ENCODE measurements around the gene UBA52.
A peak's percentile ranks its signal among the peaks of the same experiment; 100 is the strongest.
"Not testable (repeated sequence)": the region's sequence is repeated elsewhere in the genome, so short reads cannot be mapped to it uniquely, and the experiment has no call there.

Gene UBA52

DNA sequence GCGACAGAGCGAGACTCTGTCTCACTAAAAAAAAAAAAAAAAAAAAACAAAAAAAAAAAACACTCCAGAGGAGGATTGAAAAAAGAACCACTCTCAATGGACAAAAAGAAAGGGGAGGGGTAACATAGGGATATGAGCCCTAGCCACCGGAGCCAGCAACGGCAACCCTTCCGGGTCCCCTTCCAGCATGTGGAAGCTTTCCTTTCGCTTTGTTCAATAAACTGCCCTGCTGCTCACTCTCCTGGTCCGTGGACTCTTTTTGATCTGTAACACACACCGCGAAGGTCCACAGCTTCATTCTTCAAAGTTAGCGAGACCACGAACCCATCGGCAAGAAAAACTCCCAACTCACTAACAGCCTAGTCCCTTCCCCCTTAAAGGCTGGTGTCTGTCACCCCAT is 15.9 kb downstream of the UBA52 start:
- Histone ChIP-seq H3K9ac (ENCODE audit: low read length) (no peak overlapping the region), H3K9me3 (ENCODE audit: control insufficient read depth, insufficient read depth, low read depth, low read length) (no peaks in the 10 kb centered on the region), H3K27ac (ENCODE audit: low read depth, low read length) (no peak overlapping the region), H3K4me1 (ENCODE audit: control insufficient read depth, insufficient read depth, low read length) (peaks cover 12% of the 10 kb centered on the region), H3K36me3 (ENCODE audit: control insufficient read depth, insufficient read depth, low read length) (peaks cover 5% of the 10 kb centered on the region), H3K4me3 (ENCODE audit: low read depth, low read length) (peak overlapping the region; percentile 96; the same call in 1 of the 2 replicates), H3K27me3 (ENCODE audit: control insufficient read depth, insufficient read depth, low read length) (no peaks in the 10 kb centered on the region)

DNA sequence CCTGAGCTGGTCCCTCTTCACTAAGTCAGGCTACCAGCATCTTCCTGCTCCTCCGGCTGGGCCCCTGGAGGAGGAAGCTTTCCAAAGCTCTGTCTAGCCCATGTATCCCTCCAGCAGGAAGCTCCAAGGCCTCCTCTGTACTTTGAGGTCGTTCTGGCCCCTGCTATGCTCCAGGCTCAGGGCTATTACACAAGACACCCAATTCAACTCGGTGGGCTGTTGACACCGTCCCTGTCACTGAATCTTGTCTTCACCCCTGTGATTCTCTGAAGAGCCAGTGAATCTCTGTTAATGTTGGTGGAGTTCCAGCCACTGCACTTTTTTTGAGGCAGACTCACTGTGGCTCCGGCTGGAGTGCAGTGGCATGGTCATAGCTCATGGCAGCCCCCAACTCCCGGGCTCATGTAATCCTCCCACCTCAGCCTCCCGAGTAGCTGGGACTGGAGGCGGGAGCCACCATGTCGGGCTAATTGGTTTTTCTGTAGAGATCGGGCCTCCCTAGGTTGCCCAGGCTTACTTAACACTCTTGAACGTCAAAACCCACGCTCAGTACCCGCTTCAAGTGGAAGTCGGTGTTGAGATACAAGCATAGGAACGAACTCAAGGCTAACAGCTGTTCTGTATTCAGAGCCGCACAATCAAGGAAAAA is 16.4 kb downstream of the UBA52 start:
- no peaks in the 10 kb centered on the region for H3K27me3 ChIP-seq (ENCODE audit: control insufficient read depth, insufficient read depth, low read length)
- H3K4me3 ChIP-seq (ENCODE audit: low read depth, low read length) = peak overlapping the region; percentile 96
- H3K9me3 ChIP-seq (ENCODE audit: control insufficient read depth, insufficient read depth, low read depth, low read length) = no peaks in the 10 kb centered on the region
- H3K9ac ChIP-seq (ENCODE audit: low read length) = peak overlapping the region; percentile 95
- H3K4me1 ChIP-seq (ENCODE audit: control insufficient read depth, insufficient read depth, low read length) = peaks cover 15% of the 10 kb centered on the region
- peaks cover 5% of the 10 kb centered on the region for H3K36me3 ChIP-seq (ENCODE audit: control insufficient read depth, insufficient read depth, low read length)
- peak overlapping the region; percentile 95; the same call in 1 of the 2 replicates for H3K27ac ChIP-seq (ENCODE audit: low read depth, low read length)

DNA sequence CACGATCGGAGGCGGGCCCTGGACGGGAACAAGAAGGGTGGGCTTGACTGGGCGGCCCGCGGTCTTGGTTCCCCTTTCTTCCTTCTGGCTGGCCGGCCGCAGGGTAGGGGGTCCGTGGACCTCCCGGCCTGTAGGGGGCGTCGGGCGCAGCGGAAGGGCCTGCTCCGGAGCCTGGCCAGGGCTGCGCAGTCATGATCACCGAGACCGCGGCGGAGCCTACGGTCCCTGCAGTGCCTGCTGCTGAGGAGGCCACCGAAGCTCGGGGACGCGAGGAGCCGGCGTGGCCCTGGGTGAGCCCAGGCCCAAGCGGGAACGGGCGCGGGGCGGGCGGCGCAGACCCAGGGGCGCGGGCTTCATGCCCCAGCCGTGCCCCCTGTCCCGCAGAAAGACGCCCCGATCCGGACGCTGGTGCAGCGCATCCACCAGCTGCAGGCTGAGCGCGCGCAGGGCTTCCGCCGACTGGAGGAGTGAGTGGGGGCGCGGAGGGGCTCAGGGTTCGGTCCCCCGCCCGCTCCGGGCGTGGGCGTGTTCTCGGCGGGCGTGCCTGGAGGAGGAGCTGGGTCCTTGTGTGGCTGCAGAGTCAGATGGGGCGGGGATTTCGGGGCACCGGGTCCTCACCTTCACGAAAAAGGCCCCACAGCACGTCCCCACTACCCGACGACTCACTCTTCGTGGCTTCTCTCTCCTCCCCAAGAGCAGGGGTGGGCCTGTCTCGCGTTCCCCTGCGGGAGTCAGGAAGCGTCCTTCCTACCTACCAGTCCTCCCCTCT is 17.1 kb downstream of the UBA52 start, which contains the start of gene REX1BD:
TSS of gene REX1BD (plus strand) at position 188 of the 769 bp plus-strand sequence. CDS start at position 192, 4 bp downstream.
- Histone ChIP-seq H3K27me3 (ENCODE audit: control insufficient read depth, insufficient read depth, low read length) (no peaks in the 10 kb centered on the region), H3K9me3 (ENCODE audit: control insufficient read depth, insufficient read depth, low read depth, low read length) (no peaks in the 10 kb centered on the region), H3K36me3 (ENCODE audit: control insufficient read depth, insufficient read depth, low read length) (peaks cover 5% of the 10 kb centered on the region), H3K27ac (ENCODE audit: low read depth, low read length) (peak within 1 kb of the TSS; percentile 95), H3K4me1 (ENCODE audit: control insufficient read depth, insufficient read depth, low read length) (peaks cover 20% of the 10 kb centered on the region), H3K4me3 (ENCODE audit: low read depth, low read length) (peak within 1 kb of the TSS; percentile 96), H3K9ac (ENCODE audit: low read length) (peak within 1 kb of the TSS; percentile 95)

DNA sequence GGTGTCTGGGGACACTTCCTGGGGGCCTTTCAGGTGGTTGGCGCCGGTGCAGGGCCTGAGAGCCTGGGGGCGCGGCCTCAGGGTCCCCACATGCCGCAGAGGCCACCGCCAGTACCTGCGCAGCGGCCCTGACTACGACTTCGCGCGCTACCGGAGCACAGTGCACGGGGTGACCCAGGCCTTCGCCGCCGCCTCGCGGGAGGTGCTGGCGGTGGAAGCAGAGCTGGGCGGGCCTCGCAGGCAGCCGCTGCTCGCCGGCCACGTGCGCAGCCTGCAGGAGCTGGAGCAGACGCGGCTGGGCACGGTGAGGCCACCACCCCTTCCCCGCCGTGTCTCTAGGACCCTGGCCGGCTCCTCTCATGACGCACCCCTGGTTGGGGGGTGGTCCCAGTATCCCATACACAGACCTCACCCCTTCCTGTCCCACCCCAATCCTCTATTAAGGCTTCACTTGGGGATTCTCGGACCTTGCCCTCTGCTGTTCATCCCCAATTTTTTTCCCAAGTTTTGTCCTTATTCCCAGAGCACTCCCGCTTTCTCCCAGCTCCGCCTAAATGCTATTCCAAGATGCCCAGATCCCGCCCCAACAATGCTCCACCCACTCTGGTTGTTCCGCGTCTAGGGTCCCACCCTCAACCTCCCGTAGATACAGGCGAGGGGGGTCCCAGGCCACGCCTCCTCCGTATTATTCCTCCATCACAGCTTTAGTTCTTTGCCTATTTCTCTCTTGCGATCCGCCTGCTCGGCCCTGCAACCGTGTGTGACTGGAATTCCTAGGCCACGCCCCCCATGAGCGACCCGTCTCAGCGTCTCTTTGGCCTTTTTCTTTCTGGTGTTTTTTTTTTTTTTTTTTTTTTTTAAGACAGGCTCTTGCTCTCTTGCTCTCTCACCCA is 18.0 kb downstream of the UBA52 start:
- Histone ChIP-seq H3K4me1 (ENCODE audit: control insufficient read depth, insufficient read depth, low read length) (peaks cover 21% of the 10 kb centered on the region), H3K9ac (ENCODE audit: low read length) (peak overlapping the region; percentile 95), H3K27me3 (ENCODE audit: control insufficient read depth, insufficient read depth, low read length) (no peaks in the 10 kb centered on the region), H3K36me3 (ENCODE audit: control insufficient read depth, insufficient read depth, low read length) (peaks cover 5% of the 10 kb centered on the region), H3K4me3 (ENCODE audit: low read depth, low read length) (peak overlapping the region; percentile 96), H3K9me3 (ENCODE audit: control insufficient read depth, insufficient read depth, low read depth, low read length) (no peaks in the 10 kb centered on the region), H3K27ac (ENCODE audit: low read depth, low read length) (peak overlapping the region; percentile 95)

DNA sequence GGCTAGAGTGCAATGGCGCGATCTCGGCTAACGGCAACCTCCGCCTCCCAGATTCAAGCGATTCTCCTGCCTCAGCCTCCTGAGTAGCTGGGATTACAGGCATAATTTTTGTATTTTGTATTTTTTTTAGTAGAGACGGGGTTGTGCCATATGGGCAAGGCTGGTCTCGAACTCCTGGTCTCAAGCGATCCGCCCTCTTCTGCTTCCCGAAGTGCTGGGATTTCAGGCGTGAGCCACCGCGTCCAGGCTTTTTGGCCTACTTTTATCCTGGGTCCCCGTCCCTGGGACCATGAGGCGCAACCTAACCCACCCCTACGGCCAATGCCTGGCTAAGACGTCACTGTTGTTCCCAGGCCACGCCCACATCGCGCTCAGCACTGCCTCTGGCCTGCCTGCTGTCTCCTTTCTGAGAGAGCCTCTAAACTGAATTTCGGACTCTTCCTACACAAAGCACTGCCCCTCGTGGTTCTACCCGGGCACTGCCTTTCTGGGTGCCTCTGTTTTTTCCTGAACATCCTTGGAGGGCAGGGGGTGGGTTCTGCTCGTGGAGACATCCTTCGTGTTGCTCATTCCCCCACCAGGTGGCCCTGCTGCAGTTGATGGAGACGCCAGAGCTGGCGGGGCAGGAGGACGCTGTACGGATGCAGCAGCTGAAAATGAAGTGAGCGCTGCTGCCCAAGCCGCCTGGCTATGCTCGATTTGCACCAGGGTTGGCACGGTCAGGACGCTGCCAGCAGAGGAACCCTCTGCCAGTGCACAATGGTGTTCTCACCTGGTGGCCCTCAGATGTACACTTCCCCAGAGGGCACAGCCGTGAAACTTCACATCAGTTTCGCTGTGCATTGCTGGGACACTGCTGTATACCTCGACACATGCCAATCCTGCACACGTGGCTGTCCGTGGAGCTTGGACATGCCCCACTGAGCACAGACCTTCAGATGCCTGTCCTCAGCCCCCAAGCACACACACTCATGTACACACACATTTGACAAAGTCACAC is 18.9 kb downstream of the UBA52 start:
- Histone ChIP-seq H3K4me3 (ENCODE audit: low read depth, low read length) (peak overlapping the region; percentile 96), H3K27me3 (ENCODE audit: control insufficient read depth, insufficient read depth, low read length) (0 out of 2 replicates have a peak, but pooled peaks cover 3% of the 10 kb centered on the region), H3K9me3 (ENCODE audit: control insufficient read depth, insufficient read depth, low read depth, low read length) (no peaks in the 10 kb centered on the region), H3K36me3 (ENCODE audit: control insufficient read depth, insufficient read depth, low read length) (peaks cover 5% of the 10 kb centered on the region), H3K9ac (ENCODE audit: low read length) (peak overlapping the region; percentile 49), H3K27ac (ENCODE audit: low read depth, low read length) (no peak overlapping the region), H3K4me1 (ENCODE audit: control insufficient read depth, insufficient read depth, low read length) (peaks cover 29% of the 10 kb centered on the region)

DNA sequence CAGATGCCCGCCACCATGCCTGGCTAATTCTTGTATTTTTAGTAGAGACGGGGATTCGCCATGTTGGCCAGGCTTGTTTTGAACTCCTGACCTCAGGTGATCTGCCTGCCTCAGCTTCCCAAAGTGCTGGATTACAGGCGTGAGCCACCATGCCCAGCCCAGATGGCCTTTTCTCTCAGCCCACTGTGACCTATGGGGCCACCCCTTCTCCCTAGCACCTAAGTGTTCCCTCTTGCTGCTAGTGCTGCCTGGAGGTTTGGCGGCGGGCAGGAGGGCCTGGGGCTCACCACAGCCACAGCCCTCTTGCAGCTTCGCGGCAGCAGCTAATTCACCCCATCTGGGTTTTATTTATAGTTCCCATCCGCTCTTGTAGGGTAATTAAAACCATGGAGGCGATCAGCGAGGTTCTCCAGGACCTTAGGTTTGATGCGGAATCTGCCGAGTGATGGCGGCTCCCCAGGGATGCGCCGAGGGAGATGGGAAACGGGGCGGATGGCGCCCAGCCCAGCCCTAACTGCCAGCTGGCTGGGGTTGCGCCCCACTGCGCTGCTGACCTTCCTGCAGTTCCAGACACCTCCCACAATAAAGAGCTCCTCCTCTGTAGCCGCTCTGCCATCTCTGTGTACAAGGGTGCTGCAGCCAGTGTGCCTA is 20.2 kb downstream of the UBA52 start:
- H3K4me1 ChIP-seq (ENCODE audit: control insufficient read depth, insufficient read depth, low read length) = peaks cover 36% of the 10 kb centered on the region
- H3K4me3 ChIP-seq (ENCODE audit: low read depth, low read length) = no peak overlapping the region
- no peaks in the 10 kb centered on the region for H3K9me3 ChIP-seq (ENCODE audit: control insufficient read depth, insufficient read depth, low read depth, low read length)
- 0 out of 2 replicates have a peak, but pooled peaks cover 5% of the 10 kb centered on the region for H3K27me3 ChIP-seq (ENCODE audit: control insufficient read depth, insufficient read depth, low read length)
- H3K9ac ChIP-seq (ENCODE audit: low read length) = no peak overlapping the region
- peaks cover 5% of the 10 kb centered on the region for H3K36me3 ChIP-seq (ENCODE audit: control insufficient read depth, insufficient read depth, low read length)
- H3K27ac ChIP-seq (ENCODE audit: low read depth, low read length) = no peak overlapping the region

DNA sequence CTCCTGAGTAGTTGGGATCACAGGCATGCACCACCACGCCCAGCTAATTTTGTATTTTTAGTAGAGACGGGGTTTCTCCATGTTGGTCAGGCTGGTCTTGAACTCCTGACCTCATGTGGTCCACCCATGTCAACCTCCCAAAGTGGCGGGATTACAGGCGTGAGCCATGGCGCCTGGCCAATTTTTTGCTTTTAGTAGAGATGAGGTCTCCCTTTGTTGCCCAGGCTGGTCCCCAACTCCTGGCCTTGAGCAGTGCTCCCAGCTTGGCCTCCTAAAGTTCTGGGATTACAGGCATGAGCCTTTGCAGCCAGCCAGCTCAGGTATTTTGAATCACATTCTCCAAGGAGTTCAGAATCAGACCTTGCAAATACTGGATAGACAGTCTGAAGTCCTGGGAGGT is 21.1 kb downstream of the UBA52 start:
- H3K4me1 ChIP-seq (ENCODE audit: control insufficient read depth, insufficient read depth, low read length) = peaks cover 41% of the 10 kb centered on the region
- H3K27me3 ChIP-seq (ENCODE audit: control insufficient read depth, insufficient read depth, low read length); H3K4me3 ChIP-seq (ENCODE audit: low read depth, low read length); H3K9ac ChIP-seq (ENCODE audit: low read length); H3K27ac ChIP-seq (ENCODE audit: low read depth, low read length); H3K9me3 ChIP-seq (ENCODE audit: control insufficient read depth, insufficient read depth, low read depth, low read length); H3K36me3 ChIP-seq (ENCODE audit: control insufficient read depth, insufficient read depth, low read length): not testable (repeated sequence)

DNA sequence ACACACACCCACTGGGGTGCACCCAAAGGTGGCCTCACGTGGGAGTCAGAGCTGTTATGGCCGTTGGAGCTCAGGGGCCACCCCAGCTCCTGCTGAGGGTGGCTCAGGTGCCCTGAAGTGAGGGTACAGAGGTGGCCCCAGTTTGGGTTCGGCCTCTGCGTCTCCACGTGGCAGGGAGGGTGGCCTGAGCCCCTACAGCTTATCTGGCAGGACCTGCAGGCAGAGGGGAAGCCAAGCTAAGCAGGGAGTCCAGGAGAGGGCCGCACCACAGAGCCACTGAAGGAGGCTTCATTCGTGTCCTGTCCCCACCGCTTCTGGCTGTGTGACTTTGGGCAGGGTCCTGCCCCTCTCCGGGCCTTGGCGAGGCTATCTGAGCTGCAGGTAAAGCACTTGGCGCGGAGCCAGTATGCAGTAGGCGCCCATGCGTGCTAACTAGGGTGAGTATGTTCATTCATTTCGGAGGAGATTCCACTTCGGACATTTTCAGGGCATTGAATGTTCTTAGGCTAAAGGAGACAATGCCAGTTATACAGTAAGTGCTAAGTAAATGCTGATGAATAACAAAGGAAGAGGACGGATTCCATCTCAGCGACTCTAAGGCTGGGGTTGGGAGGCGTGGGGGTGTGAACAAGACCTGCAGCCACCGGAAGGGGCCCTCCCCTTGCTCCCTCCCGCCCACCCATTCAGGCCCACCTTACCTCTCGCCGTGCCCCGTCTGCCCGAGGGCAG is 21.9 kb downstream of the UBA52 start:
- Histone ChIP-seq H3K4me3 (ENCODE audit: low read depth, low read length) (peak overlapping the region; percentile 45), H3K9ac (ENCODE audit: low read length) (peak overlapping the region; percentile 45), H3K27me3 (ENCODE audit: control insufficient read depth, insufficient read depth, low read length) (peaks cover 8% of the 10 kb centered on the region; the same call in 1 of the 2 replicates), H3K9me3 (ENCODE audit: control insufficient read depth, insufficient read depth, low read depth, low read length) (no peaks in the 10 kb centered on the region), H3K36me3 (ENCODE audit: control insufficient read depth, insufficient read depth, low read length) (peaks cover 5% of the 10 kb centered on the region), H3K4me1 (ENCODE audit: control insufficient read depth, insufficient read depth, low read length) (peaks cover 40% of the 10 kb centered on the region), H3K27ac (ENCODE audit: low read depth, low read length) (no peak overlapping the region)

DNA sequence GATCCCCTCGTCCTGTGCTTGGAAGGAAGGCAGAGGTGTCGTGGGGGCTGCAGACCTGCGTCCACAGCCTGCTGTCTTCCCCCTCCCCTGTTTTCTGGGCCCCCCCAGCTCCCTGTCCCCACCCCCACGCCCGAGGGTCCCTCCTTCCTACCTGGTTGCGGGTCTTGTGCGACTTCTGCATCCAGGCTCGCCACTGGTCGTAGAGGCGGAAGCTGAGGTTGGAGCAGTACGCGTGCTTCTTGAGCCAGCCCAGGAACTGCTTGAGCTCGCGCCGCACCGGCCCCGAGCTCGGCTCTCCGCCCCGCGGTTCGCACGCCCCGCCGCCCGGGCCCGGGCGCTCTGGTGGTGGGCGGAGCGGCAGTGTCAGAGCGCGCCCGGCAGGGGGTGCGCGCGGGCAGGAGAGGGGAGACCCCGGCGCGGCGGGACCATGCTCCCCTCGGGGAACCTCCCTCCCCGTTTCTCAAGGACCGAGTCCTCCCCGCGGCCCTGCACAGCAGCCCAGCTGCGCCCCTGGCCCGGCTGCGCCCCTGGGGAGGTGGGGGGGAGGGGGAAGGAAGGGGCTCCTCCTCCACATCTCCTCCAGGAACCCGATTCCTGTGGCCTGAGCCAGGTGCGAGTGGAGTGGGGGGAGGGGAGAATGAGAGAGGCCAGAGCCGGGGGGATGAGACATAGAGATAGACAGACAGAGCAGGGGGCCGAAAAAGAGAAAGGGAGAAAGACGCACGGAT is 22.6 kb downstream of the UBA52 start:
- H3K9ac ChIP-seq (ENCODE audit: low read length) = peak overlapping the region; percentile 38
- peak overlapping the region; percentile 10; the same call in 1 of the 2 replicates for H3K27ac ChIP-seq (ENCODE audit: low read depth, low read length)

More for the DNA sequence above, 22.6 kb downstream of the UBA52 start:
- peaks cover 5% of the 10 kb centered on the region for H3K36me3 ChIP-seq (ENCODE audit: control insufficient read depth, insufficient read depth, low read length)
- no peaks in the 10 kb centered on the region for H3K9me3 ChIP-seq (ENCODE audit: control insufficient read depth, insufficient read depth, low read depth, low read length)
- peaks cover 13% of the 10 kb centered on the region for H3K27me3 ChIP-seq (ENCODE audit: control insufficient read depth, insufficient read depth, low read length)
- H3K4me1 ChIP-seq (ENCODE audit: control insufficient read depth, insufficient read depth, low read length) = peaks cover 43% of the 10 kb centered on the region
- H3K4me3 ChIP-seq (ENCODE audit: low read depth, low read length) = peak overlapping the region; percentile 45
